Neural crest cell (in vitro differentiated cells): Measurements from ENCODE around the gene EFCAB8. TPM values are rescaled to one million over a fixed set of nuclear protein-coding genes. Genes with fewer than 3 reads are reported as not detected.

Experiments
- DNase-seq: peaks from one replicate; pipeline ENCODE4 v3.0.0; 2021; ENCODE audit warnings: low read depth, mixed read lengths, low spot score
- H3K27ac Mint-ChIP-seq: one replicate; pipeline ENCODE4 v1.8.0; 2021; ENCODE audit warnings: mild to moderate bottlenecking, mixed read lengths; ENCODE audit not compliant: unreplicated experiment
- H3K27me3 Mint-ChIP-seq: 2 replicates; pipeline ENCODE4 v1.8.0; 2021; ENCODE audit warnings: low read depth, mild to moderate bottlenecking, mixed read lengths
- H3K36me3 Mint-ChIP-seq: 2 replicates; pipeline ENCODE4 v1.8.0; 2021; ENCODE audit warnings: low read depth, mild to moderate bottlenecking, mixed read lengths
- H3K4me1 Mint-ChIP-seq: 2 replicates; pipeline ENCODE4 v1.8.0; 2021; ENCODE audit warnings: mixed read lengths
- H3K4me3 Mint-ChIP-seq: one replicate; pipeline ENCODE4 v1.8.0; 2021; ENCODE audit warnings: mild to moderate bottlenecking, mixed read lengths
- H3K9me3 Mint-ChIP-seq: 2 replicates; pipeline ENCODE4 v1.8.0; 2021; ENCODE audit warnings: mixed read lengths
- total RNA-seq: library from RNA; stranded (reverse); gene quantifications from 2 replicates; pipeline ENCODE4 v1.2.1, GENCODE V29; 2021
- TF ChIP-seq, protein P1 (sequence below): fragments of 200-600 bp; sonication (generic); conservative IDR thresholded peaks from 2 replicates; pipeline ENCODE4 v1.5.0; 2021; ENCODE audit warnings: antibody characterized with exemption, mild to moderate bottlenecking

EFCAB8 gene
- total RNA-seq, 1 donor from 2014 or later = 0.26 TPM

DNA sequence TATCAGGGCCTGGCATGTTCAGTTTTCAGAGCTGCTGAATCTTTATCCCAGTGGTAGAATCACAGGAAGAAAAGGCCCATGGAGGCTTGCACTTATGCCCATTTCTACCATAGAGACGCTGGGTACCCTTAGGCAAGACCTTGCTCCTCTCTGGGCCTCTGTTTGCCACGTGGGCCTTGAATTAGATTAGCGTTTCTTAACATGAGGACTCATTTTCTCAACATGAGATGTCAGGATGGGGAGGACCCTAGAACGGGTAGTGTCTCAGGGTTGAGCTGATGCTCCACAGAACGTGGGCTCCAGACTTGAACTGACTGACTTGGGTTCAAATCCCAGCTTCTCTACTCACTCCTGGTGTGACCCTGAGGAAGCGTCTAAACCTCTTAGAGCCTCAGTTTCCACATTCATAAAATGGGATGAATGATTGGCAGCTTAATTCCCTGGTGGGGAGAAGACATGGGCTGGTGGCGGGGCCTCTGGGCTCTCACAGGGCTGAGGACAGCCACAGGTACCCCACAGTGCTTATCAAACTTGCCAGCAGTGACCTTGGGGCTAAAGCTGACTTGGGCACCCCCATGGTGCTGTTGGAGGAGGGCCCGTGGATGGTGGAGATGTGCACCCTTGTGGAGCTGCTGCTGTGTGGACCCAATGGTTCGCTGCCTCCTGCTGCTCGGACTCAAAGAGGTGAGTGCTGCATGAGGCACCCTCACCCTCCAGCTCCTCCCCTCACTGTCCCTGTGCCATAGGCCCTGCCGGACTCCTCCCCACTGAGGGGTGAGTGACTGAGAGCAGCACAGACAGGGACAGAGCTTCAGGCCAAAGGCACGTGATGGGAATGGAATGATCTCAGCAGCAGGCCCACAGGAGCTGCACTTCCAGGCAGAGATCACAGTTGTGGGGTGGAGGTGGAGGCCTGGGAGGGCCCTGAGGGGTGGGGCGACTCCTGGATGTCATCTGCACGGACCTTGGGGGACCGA, 117.3 kb downstream of the EFCAB8 start:
- no peaks in the 10 kb centered on the region for H3K27me3 Mint-ChIP-seq
- no peaks in the 10 kb centered on the region for H3K9me3 Mint-ChIP-seq
- TF ChIP-seq, protein P1, sequence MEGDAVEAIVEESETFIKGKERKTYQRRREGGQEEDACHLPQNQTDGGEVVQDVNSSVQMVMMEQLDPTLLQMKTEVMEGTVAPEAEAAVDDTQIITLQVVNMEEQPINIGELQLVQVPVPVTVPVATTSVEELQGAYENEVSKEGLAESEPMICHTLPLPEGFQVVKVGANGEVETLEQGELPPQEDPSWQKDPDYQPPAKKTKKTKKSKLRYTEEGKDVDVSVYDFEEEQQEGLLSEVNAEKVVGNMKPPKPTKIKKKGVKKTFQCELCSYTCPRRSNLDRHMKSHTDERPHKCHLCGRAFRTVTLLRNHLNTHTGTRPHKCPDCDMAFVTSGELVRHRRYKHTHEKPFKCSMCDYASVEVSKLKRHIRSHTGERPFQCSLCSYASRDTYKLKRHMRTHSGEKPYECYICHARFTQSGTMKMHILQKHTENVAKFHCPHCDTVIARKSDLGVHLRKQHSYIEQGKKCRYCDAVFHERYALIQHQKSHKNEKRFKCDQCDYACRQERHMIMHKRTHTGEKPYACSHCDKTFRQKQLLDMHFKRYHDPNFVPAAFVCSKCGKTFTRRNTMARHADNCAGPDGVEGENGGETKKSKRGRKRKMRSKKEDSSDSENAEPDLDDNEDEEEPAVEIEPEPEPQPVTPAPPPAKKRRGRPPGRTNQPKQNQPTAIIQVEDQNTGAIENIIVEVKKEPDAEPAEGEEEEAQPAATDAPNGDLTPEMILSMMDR = no peak

DNA sequence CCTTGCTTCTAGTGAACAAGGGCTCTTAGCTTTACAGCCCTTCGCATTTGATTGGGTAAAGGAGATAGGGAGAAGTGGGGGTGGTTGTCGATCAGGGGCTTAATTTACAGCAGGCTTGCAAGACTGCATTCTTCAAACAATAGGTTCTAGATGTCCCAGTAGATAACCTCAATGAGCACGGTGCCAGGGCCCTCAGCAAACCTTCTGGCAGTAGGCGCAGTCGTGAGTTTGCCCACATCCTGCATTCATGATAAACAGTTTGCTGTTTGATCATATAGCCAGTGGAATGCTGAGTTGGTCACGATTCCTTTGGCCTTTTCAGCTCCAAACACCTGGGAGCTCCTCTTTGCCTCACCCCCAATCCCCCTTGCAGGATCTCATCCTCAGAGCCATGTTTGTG, 118.0 kb downstream of the EFCAB8 start:
- TF ChIP-seq, protein P1 = no peak
- Mint-ChIP-seq H3K9me3 (no peaks in the 10 kb centered on the region), H3K27ac (no peak overlapping the region), H3K4me1 (peaks cover 54% of the 10 kb centered on the region), H3K4me3 (no peak overlapping the region), H3K27me3 (no peaks in the 10 kb centered on the region), H3K36me3 (no peaks in the 10 kb centered on the region)
- no peak for DNase-seq

More for the DNA sequence above, 117.3 kb downstream of the EFCAB8 start:
- no peak for DNase-seq
- Mint-ChIP-seq H3K27ac (peak overlapping the region; percentile 66), H3K36me3 (no peaks in the 10 kb centered on the region), H3K4me3 (no peak overlapping the region), H3K4me1 (peaks cover 49% of the 10 kb centered on the region)

DNA sequence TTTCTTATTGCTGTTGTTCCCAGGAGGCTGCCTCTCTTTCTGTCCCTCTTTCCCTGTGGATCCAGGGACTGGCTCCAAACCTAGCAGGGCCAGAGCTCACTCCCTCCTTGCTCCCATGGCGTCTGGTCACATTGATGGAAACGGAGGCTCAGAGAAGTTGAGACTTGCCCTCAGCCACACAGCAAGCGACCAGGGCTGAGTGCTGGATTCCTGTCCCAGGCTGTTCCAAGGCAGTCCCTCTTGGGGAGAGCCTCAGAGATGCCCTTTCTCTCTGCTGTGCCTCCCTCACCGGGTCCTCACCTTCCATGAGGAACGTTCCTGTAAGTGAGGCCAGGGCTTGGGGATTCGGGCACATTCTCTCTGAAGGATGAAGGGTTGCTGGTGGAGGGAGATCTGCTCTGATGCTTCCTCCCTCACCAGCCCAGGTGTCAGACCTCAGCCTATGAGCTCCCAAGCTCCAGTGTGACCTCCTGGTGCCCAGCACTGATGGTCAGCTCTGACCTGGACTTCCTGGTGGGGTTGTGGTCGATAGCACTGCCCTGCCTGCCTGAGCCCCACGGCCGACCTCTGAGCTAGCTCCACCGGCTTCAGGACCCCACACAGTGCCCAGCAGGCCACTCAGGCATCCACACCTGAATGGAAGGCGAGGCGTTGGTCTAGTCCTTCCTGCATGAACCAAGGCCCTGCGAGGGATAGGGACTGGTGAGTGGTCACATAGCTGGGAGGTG, 118.7 kb downstream of the EFCAB8 start:
- Mint-ChIP-seq H3K4me1 (peaks cover 59% of the 10 kb centered on the region), H3K27me3 (no peaks in the 10 kb centered on the region), H3K36me3 (no peaks in the 10 kb centered on the region), H3K4me3 (no peak overlapping the region), H3K9me3 (no peaks in the 10 kb centered on the region), H3K27ac (no peak overlapping the region)
- TF ChIP-seq, protein P1 = no peak
- DNase-seq = no peak

DNA sequence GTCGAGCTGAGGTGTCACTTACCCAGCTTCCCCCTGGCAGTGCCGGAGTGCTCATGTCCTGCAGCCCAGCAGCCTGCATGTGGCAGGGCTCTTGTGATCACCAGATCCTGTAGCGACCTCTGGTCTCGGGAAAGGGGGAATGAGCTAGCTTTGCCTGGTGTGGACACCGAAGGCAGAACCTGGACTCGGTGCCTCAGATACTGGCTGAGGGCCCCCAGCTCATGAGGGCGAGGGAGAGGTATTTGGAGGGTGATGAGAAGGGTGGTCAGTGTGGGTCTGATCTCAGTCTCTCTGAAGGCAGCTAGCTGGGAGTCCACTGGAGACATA, 119.2 kb downstream of the EFCAB8 start:
- peaks cover 60% of the 10 kb centered on the region for H3K4me1 Mint-ChIP-seq
- H3K27ac Mint-ChIP-seq = no peak overlapping the region
- no peak for DNase-seq
- no peaks in the 10 kb centered on the region for H3K9me3 Mint-ChIP-seq
- TF ChIP-seq, protein P1 = no peak
- no peaks in the 10 kb centered on the region for H3K27me3 Mint-ChIP-seq
- H3K4me3 Mint-ChIP-seq = no peak overlapping the region
- H3K36me3 Mint-ChIP-seq = no peaks in the 10 kb centered on the region

DNA sequence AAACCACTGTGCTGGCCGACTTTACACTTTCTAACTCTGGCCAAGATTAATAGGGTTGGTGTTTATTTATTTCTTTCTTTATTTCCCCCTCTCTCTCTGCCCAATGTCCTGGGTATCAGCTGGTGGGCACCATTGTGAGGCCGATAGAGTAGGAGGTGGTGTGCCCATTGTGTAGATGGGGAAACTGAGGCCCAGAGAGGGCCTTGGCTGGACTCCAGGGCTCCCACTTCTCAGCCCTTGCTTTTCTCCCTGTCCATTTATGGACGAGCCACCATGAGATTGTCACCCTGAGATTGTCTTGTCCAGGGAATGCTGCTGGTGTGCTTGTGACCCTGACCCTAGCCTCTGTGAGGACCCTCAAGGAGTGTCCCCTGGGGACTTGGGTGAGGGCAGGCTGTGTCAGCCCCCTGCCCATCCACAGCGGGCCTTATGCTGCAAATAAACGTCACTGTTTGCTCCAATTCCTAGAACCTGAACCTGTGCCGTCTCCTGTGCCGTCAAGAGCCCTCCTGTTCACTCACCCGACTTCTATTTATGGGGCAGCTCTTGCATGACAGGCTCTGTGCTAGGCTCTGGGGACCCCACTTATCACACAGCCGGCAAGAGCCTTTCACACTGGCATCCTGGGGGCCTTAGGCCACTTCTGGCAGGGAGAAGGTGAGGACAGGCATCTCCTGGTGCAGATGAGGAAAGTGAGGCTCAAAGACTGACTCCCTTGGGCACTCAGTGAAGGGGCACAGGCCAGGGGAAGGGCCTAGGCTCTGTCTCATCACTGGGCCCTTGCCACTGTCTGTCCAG, 120.7 kb downstream of the EFCAB8 start:
- TF ChIP-seq, protein P1 = no peak

More for the DNA sequence above, 120.7 kb downstream of the EFCAB8 start:
- H3K36me3 Mint-ChIP-seq = no peaks in the 10 kb centered on the region
- H3K27ac Mint-ChIP-seq = no peak overlapping the region
- H3K27me3 Mint-ChIP-seq = no peaks in the 10 kb centered on the region
- H3K4me1 Mint-ChIP-seq = peaks cover 68% of the 10 kb centered on the region
- no peaks in the 10 kb centered on the region for H3K9me3 Mint-ChIP-seq
- DNase-seq = no peak
- H3K4me3 Mint-ChIP-seq = no peak overlapping the region
